ENCODE data around the gene ZNF177. TPM values are rescaled to one million over a fixed set of nuclear protein-coding genes. Genes with fewer than 3 reads are reported as not detected.

ZNF177 gene
- total RNA-seq, 1 donor from 2014 or later, result 6.6 TPM

DNA sequence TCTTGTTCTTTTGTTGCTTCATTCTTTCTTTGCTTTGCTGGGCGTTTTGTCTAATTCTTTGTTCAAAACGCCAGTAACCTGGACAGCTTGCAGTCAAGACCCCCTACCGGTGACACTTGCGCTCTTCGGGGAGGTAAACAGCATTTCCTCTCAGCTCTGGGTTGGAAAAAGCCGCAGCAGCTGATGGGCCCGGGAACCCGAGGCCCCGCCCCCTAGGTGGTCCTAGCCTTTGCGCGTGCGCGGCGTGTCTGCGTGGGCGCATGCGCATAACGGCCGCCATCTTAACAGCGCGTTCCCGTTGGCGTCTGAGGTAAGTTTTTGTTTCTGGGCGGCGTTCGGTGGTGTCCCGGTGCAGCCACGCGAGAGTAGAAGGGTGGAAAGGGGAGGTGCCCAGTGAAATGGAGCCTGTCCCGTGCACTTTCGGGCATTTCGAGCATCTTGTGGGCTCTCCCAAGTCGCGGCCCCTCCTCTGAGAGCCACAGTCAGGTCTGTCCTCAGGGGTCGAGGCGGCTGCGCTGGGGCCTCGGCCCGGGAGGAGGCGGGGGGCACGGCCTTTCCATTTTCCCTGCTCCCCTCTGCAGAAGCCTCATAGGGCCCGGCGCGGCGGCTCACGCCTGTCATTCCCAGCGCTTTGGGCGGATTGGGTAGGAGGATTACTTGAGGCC is 38.8 kb upstream of the ZNF177 start, which contains the start of gene ZNF559:
Gene ZNF559, plus strand, starts transcription at position 261 of the 665 bp plus-strand sequence. CDS start 14,371 bp downstream, outside the sequence.
- Mint-ChIP-seq H3K27me3 (ENCODE audit: unreplicated experiment) (no peaks in the 10 kb centered on the region), H3K4me3 (ENCODE audit: unreplicated experiment) (peak within 1 kb of the TSS; percentile 94), H3K36me3 (ENCODE audit: unreplicated experiment) (peaks cover 36% of the 10 kb centered on the region), H3K9me3 (ENCODE audit: unreplicated experiment) (peaks cover 26% of the 10 kb centered on the region), H3K4me1 (ENCODE audit: unreplicated experiment) (peaks cover 17% of the 10 kb centered on the region), H3K27ac (ENCODE audit: unreplicated experiment) (peak within 1 kb of the TSS; percentile 98)
- TF ChIP-seq, protein P1, sequence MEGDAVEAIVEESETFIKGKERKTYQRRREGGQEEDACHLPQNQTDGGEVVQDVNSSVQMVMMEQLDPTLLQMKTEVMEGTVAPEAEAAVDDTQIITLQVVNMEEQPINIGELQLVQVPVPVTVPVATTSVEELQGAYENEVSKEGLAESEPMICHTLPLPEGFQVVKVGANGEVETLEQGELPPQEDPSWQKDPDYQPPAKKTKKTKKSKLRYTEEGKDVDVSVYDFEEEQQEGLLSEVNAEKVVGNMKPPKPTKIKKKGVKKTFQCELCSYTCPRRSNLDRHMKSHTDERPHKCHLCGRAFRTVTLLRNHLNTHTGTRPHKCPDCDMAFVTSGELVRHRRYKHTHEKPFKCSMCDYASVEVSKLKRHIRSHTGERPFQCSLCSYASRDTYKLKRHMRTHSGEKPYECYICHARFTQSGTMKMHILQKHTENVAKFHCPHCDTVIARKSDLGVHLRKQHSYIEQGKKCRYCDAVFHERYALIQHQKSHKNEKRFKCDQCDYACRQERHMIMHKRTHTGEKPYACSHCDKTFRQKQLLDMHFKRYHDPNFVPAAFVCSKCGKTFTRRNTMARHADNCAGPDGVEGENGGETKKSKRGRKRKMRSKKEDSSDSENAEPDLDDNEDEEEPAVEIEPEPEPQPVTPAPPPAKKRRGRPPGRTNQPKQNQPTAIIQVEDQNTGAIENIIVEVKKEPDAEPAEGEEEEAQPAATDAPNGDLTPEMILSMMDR (IDR thresholded peaks at IDR 0.05), result peak; percentile 46
- peak; percentile 99 for DNase-seq (ENCODE audit: extremely low spot score, unreplicated experiment)

DNA sequence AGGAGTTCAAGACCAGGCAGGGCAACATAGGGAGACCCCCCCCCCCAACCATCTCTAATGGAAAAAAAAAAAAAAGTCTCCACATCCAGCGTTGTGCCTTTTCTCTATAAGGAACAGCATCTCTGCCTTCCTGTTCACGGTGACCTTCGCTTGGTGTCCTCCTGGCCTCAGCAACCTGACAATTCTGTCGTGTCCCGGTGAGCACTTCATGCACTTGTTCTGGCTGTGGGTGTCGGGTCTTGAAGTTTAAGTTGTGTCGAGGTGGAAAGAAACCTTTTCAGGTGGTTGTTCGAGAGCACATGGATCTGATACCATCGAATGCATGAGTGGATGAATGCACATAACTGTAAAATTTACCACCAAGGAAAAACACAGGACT is 38.2 kb upstream of the ZNF177 start:
- Mint-ChIP-seq H3K4me1 (ENCODE audit: unreplicated experiment) (peaks cover 17% of the 10 kb centered on the region), H3K36me3 (ENCODE audit: unreplicated experiment) (peaks cover 40% of the 10 kb centered on the region), H3K4me3 (ENCODE audit: unreplicated experiment) (peak overlapping the region; percentile 94), H3K9me3 (ENCODE audit: unreplicated experiment) (peaks cover 30% of the 10 kb centered on the region), H3K27ac (ENCODE audit: unreplicated experiment) (peak overlapping the region; percentile 98), H3K27me3 (ENCODE audit: unreplicated experiment) (no peaks in the 10 kb centered on the region)
- no peak for DNase-seq (ENCODE audit: extremely low spot score, unreplicated experiment)
- TF ChIP-seq, protein P1 (IDR thresholded peaks at IDR 0.05), result no peak

DNA sequence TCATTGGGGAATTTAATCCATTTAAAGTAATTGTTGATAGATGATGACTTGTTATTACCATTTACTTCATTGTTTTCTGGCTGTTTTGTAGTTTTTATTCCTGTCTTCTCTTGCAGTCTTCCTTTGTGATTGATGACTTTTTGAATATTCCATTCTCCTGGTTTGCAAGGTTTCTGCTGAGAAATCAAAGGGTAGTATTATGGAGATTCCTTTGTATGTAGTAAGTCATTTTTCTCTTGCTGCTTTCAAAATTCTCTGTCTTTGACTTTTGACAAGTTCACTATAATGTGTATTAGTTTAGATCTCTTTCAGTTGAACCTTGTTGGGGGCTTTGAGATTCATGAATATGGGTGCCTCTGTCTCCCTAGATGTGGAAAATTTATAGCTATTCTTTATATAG is 32.8 kb upstream of the ZNF177 start:
- no peak for DNase-seq (ENCODE audit: extremely low spot score, unreplicated experiment)
- TF ChIP-seq, protein P1 (IDR thresholded peaks at IDR 0.05), result no peak
- Mint-ChIP-seq H3K27me3 (ENCODE audit: unreplicated experiment) (no peaks in the 10 kb centered on the region), H3K36me3 (ENCODE audit: unreplicated experiment) (peaks cover 80% of the 10 kb centered on the region), H3K4me1 (ENCODE audit: unreplicated experiment) (peaks cover 4% of the 10 kb centered on the region), H3K9me3 (ENCODE audit: unreplicated experiment) (peaks cover 56% of the 10 kb centered on the region), H3K27ac (ENCODE audit: unreplicated experiment) (no peak overlapping the region), H3K4me3 (ENCODE audit: unreplicated experiment) (no peak overlapping the region)

DNA sequence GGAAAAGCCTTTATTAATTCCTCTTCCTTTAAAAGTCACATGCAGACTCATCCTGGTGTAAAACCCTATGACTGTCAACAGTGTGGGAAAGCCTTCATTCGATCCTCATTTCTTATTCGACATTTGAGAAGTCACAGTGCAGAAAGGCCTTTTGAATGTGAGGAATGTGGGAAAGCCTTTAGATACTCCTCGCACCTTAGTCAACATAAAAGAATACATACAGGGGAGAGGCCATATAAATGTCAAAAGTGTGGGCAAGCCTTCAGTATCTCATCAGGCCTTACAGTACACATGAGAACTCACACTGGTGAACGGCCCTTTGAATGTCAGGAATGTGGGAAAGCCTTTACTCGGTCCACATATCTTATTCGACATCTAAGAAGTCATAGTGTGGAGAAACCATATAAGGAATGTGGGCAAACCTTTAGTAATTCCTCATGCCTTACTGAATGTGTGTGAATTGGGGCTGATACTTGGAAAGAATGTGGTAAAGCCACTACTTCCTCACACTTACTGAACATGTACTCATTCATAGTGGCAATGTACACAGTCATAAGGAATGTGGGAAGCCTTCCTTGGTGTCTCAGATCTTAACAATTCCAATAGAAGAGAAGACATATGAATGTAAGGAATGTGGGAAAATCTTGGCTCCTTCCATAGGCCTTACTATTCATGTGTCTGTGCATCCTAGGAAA is 20.1 kb upstream of the ZNF177 start:
- Mint-ChIP-seq H3K4me1 (ENCODE audit: unreplicated experiment) (no peaks in the 10 kb centered on the region), H3K27ac (ENCODE audit: unreplicated experiment) (no peak overlapping the region), H3K9me3 (ENCODE audit: unreplicated experiment) (peaks cover 63% of the 10 kb centered on the region), H3K36me3 (ENCODE audit: unreplicated experiment) (peaks cover 74% of the 10 kb centered on the region), H3K27me3 (ENCODE audit: unreplicated experiment) (no peaks in the 10 kb centered on the region), H3K4me3 (ENCODE audit: unreplicated experiment) (no peak overlapping the region)
- DNase-seq (ENCODE audit: extremely low spot score, unreplicated experiment), result no peak
- TF ChIP-seq, protein P1 (IDR thresholded peaks at IDR 0.05), result no peak

DNA sequence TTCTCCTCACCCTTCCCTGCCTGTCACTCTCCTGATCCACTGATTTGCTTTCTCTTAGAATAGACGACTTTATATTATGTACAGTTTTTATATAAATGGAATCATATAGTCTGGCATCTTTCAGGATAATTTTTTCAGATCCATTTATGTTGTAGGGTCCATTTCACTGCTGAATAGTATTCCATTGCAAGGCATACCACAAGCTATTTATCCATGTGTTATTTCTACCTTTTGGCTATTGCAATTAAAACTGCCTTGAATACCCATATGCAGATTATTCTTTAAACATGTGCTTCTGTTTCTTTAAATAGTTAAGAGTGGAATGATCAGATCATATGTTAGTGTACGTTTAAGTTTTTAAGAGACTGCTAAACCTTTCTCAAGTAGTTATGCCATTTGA is 17.8 kb upstream of the ZNF177 start:
- H3K4me3 Mint-ChIP-seq (ENCODE audit: unreplicated experiment), result no peak overlapping the region
- no peaks in the 10 kb centered on the region for H3K4me1 Mint-ChIP-seq (ENCODE audit: unreplicated experiment)
- H3K9me3 Mint-ChIP-seq (ENCODE audit: unreplicated experiment), result peaks cover 62% of the 10 kb centered on the region
- no peak for DNase-seq (ENCODE audit: extremely low spot score, unreplicated experiment)
- H3K27ac Mint-ChIP-seq (ENCODE audit: unreplicated experiment), result no peak overlapping the region
- TF ChIP-seq, protein P1 (IDR thresholded peaks at IDR 0.05), result no peak
- peaks cover 72% of the 10 kb centered on the region for H3K36me3 Mint-ChIP-seq (ENCODE audit: unreplicated experiment)
- H3K27me3 Mint-ChIP-seq (ENCODE audit: unreplicated experiment), result no peaks in the 10 kb centered on the region

Measured in osteocyte (in vitro differentiated cells).